Astrocyte of the cerebellum (primary cell): ENCODE measurements around the gene TDRD7.

Source experiments
- DNase-seq: peaks from one replicate; pipeline ENCODE4 v3.0.0-alpha.2; 2011; ENCODE audit warnings: low read depth
- H3K4me3 ChIP-seq: 2 replicates; pipeline ENCODE4 v1.5.1; 2011; ENCODE audit warnings: mild to moderate bottlenecking, low read depth, low read length, moderate library complexity
- in situ Hi-C: cut with HindIII; loops from 2 replicates; pipeline ENCODE4 v1.10.0; 2017; ENCODE audit warnings: low sequenced_read_pairs
- TF ChIP-seq, protein P1 (sequence below): IDR thresholded peaks from 2 replicates; pipeline ENCODE4 v1.5.1; 2012; ENCODE audit warnings: low read length, low read depth, moderate library complexity, mild to moderate bottlenecking; ENCODE audit errors: missing control alignments

Gene TDRD7

DNA sequence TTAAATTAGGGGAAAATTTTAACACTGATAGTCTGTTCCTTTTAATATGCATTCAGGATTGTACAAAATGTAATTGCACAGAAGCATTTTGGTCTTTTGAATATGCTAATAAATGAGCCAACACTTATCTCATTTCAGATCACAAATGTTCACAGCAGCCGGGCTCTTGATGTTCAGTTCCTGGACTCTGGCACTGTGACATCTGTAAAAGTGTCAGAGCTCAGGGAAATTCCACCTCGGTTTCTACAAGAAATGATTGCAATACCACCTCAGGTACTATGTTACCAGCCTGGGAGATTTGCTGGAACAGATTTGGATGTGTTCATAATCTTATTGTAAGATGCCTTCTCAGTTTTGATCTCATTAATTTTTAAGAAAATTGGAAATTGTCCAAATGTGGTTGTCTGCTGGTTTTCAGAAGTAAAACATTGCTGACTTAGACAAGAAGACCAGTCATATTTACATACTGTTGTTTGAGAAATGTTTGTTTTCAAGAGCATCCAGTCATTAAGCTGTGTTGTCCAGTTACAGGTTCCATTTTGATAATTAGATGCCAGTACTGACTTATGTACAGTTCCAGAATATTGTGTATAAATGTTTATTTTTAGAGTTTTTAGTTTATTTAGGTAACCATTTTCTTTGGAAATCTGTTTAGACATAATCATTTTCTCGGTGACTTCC lies 66.5 kb downstream of the TDRD7 start:
- H3K4me3 ChIP-seq, result no peak overlapping the region
- TF ChIP-seq, protein P1, sequence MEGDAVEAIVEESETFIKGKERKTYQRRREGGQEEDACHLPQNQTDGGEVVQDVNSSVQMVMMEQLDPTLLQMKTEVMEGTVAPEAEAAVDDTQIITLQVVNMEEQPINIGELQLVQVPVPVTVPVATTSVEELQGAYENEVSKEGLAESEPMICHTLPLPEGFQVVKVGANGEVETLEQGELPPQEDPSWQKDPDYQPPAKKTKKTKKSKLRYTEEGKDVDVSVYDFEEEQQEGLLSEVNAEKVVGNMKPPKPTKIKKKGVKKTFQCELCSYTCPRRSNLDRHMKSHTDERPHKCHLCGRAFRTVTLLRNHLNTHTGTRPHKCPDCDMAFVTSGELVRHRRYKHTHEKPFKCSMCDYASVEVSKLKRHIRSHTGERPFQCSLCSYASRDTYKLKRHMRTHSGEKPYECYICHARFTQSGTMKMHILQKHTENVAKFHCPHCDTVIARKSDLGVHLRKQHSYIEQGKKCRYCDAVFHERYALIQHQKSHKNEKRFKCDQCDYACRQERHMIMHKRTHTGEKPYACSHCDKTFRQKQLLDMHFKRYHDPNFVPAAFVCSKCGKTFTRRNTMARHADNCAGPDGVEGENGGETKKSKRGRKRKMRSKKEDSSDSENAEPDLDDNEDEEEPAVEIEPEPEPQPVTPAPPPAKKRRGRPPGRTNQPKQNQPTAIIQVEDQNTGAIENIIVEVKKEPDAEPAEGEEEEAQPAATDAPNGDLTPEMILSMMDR, result no peak
- DNase-seq, result no peak
- in situ Hi-C loops, result no loop called here

DNA sequence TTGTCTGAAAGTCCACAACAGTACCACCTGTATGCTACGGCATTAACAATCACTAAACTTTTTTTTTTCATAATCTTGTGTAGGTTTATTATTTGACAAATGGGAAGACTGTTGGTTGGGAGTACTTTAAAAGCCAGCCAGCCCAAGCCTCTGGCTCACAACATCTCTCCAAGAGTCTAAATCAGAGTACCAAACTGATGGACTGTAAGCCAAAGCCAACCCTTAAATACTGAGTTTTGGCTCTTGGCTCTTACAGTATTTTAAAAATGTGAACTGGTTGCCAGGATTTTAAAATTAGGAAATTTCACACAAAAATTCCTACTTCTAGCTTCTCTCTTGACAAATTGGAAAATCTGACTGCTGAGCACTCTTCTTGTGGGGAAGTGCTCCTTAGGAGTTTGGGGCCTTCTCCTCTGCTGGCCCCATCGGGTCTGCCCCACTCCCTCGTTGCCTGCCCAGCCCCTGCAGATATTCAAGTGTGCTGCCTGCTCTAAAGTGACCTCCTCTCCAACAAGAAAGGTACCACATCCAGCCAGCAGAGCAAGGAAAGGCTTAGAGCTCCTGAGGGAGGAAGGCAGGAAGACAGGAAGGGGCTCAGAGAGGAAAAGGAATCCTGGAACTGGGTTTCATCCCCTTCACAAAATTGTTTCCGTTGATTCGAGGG lies 67.7 kb downstream of the TDRD7 start:
- TF ChIP-seq, protein P1, result no peak
- no peak for DNase-seq
- H3K4me3 ChIP-seq, result no peak overlapping the region
- in situ Hi-C loops, result no loop called here

DNA sequence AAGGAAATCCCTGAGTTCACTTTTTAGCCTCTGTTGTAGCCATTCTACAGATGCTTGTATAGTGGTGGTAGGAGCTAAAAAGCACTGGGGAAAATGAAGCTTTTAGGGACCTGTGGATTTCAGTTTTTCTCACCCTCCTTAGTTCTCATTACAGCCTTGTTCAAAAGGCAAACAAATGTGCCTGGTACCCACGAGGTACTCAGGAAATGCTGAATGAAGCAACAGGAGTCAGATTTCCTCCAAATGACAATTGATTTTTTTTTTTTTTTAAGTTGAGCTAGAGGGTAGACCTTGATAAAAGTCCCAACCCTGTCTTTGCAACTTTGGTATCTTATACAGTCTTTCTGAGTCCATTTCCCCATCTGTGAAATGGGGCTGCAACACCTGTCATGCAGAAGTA lies 68.3 kb downstream of the TDRD7 start:
- TF ChIP-seq, protein P1, result no peak
- in situ Hi-C loops, result no loop called here
- no peak for DNase-seq
- H3K4me3 ChIP-seq, result no peak overlapping the region

DNA sequence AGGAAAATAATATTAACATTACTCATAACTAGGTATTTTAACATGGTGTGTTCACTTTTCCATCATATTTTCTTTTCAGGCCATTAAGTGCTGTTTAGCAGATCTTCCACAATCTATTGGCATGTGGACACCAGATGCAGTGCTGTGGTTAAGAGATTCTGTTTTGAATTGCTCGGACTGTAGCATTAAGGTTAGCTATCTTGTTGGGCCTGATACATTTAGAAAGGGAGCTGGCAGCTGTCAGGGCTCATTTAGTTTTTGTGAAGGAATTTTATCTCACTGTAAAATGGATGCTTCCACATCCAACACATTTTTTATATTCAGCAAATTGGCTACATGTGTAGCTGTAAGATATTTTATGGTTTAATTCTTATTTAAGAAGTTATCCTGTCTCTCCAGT lies 68.9 kb downstream of the TDRD7 start:
- TF ChIP-seq, protein P1, result no peak
- no peak overlapping the region for H3K4me3 ChIP-seq
- in situ Hi-C loops, result no loop called here
- no peak for DNase-seq

DNA sequence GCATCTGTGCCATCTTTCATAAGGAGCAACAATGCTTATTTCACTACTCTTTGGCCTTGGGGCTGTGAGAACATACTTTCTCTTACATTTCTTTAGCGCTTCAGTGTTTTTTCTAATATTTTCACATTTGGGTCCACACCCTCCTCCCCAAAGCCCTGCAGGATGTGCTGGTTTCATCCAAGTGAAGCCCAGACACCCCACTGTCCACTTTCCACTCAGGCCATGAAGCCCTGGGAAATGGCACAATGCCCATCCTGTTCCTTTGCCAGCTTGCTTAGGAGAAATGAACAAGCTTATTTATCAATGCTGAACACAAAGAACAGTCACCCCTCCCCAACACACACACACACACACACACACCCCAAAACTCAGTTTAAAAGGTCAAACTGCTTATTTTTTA lies 72.2 kb downstream of the TDRD7 start:
- H3K4me3 ChIP-seq, result no peak overlapping the region
- no peak for DNase-seq
- in situ Hi-C loops, result no loop called here
- TF ChIP-seq, protein P1, result no peak

DNA sequence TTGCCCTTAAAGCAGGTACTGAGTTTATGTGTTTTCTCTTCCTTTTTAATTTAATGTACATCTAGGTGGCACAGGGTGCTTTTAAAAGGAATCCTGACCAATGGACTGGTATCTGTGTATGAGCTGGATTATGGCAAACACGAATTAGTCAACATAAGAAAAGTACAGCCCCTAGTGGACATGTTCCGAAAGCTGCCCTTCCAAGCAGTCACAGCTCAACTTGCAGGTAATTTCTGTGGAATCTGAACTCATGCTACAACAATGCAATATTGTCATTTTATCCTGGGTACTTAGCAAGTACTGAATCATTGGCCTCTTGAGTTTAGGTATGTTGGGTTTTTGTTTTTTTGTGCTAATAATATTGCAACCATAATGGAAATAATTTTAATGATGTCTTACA lies 75.2 kb downstream of the TDRD7 start:
- DNase-seq, result no peak
- TF ChIP-seq, protein P1, result peak; percentile 41
- no peak overlapping the region for H3K4me3 ChIP-seq
- in situ Hi-C loops, result no loop called here
